Duodenal mucosa (tissue), 2 donors: Measurements from ENCODE around the gene VPS52.

Experiments
- H3K27ac ChIP-seq: one replicate; pipeline ENCODE4 v1.7.0; 2013; ENCODE audit warnings: low read depth, low read length
- H3K27me3 ChIP-seq, 2 donors: one replicate each; pipeline ENCODE4 v1.7.0; 2013; ENCODE audit warnings: low read length in 2 of 2, control low read depth in 1 of 2; ENCODE audit not compliant: insufficient read depth in 2 of 2, control insufficient read depth in 1 of 2
- H3K36me3 ChIP-seq, 2 donors: one replicate each; pipeline ENCODE4 v1.7.0; 2013; ENCODE audit warnings: low read length in 2 of 2, control low read depth in 1 of 2; ENCODE audit not compliant: insufficient read depth in 2 of 2, control insufficient read depth in 1 of 2
- H3K4me1 ChIP-seq, 2 donors: one replicate each; pipeline ENCODE4 v1.7.0; 2013; ENCODE audit warnings: low read length in 2 of 2, control low read depth in 1 of 2; ENCODE audit not compliant: insufficient read depth in 2 of 2, control insufficient read depth in 1 of 2
- H3K4me3 ChIP-seq, 2 donors: one replicate each; pipeline ENCODE4 v1.7.0; 2013; ENCODE audit warnings: low read length in 2 of 2, low read depth in 1 of 2
- H3K9ac ChIP-seq, 2 donors: one replicate each; pipeline ENCODE4 v1.7.0; 2013; ENCODE audit warnings: low read length in 2 of 2, low read depth in 1 of 2
- H3K9me3 ChIP-seq, 2 donors: one replicate each; pipeline ENCODE4 v1.7.0; 2013; ENCODE audit warnings: low read length in 2 of 2, control low read depth in 1 of 2; ENCODE audit not compliant: control insufficient read depth in 1 of 2

Gene VPS52

DNA sequence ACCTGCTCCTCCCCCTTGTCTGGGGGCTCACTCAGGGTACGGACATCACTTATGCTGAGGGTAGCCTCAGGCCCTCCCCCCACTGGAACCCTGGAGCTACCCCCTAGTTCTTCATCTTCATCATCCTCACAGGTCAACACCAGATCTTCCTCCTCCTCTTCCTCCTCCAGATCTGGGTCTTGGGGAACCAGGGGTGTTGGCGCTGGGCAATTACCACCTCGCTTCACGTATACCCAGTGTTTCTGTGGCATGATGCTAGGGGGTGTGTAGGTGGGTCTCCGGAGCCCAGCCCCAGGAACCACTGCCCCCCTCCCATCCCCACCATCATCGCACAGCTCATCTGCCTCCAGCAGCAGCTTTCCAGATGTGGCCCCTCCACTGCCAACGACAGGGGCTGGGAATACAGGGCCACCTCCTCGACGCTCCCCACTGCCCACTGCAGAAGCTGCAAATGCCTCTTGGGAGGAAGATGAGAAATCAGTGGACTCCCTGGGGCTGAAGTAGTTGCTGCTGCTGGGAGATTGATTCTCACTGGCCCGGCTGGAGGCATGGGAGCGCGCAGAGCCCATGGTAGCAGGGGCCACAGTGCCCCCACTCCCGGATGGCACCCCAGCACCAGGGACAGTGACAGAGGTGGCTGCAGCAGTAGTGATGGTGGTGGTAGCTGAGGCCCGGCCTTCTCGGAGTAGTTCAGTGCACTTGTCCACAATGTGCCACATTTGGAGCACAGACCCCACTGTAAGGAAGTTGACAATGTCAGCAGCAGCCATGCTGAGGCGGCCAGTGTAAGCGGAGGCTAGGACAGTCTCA lies 44.3 kb upstream of the VPS52 start:
- peaks cover 25 to 35% of the 10 kb centered on the region in 2 donors for H3K36me3 ChIP-seq
- H3K9ac ChIP-seq = no peak overlapping the region
- H3K4me3 ChIP-seq = peak overlapping the region in 1 of 2 donors; percentile 94
- peaks cover 50 to 68% of the 10 kb centered on the region in 2 donors for H3K4me1 ChIP-seq
- H3K27ac ChIP-seq = no peak overlapping the region
- no peaks in the 10 kb centered on the region for H3K9me3 ChIP-seq
- H3K27me3 ChIP-seq = no peaks in the 10 kb centered on the region

DNA sequence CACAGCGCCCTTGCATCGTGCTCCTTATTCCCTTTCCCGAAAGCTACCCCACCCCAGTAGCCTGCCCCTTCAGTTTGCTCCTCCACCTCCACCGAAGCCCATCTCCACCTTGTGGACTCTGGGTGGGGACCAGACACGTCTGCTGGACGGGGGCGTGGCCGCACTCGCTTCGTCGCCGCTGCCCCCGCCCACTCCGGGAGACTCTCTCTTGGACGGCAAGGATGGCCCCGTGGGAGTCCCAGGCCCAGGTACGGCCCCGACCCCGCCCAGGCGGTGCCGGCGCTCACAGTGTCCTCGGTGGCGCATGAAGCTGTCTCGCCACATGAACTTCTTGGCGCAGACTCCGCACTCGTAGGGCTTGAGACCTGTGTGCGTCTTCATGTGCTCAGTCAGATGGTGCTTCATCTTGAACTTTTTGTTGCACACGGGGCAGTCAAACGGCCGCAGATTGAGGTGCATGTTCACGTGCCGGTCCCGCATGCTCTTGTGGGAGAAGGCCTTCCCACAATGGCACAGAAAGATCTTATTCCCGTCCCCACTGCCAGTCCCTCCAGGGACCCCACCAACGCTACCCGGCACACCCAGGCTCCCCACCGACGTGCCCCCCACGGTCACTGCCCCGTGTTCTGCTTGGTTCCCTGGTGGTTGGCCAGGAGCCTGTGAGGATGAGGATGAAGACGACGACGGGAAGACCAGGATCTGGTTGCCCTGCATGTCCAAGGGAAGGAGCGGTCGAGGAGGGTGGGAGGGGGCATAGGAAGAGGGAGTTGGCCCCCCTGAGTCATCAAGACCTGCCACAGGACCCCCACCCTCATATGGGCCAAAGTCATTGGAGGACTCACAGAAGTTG lies 43.5 kb upstream of the VPS52 start:
- Histone ChIP-seq H3K27me3 (no peaks in the 10 kb centered on the region), H3K4me3 (peak overlapping the region; percentile 94 to 99), H3K36me3 (peaks cover 17 to 33% of the 10 kb centered on the region in 2 donors), H3K9me3 (no peaks in the 10 kb centered on the region), H3K4me1 (peaks cover 42 to 64% of the 10 kb centered on the region in 2 donors), H3K9ac (peak overlapping the region; percentile 65 to 96), H3K27ac (peak overlapping the region; percentile 98)

DNA sequence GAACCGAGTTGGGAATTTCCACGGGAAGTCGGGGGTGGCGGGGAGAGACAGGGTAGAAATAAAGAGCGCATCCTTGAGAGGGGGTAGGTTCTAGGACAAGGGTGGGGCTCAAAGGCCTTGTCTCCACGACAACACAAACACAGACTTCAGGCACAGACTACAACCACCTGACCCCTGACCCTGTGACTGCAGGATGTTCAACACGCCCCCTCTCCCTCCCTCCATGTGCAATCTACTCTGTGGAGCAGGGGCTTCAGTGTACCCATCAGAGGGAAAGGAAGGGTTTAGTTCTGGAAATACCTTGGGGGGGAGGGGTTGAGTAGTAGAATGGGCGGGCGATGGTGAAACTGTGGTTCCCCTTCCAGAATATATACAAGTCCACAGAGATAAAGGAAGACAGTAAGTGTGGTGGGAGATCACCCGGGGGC lies 42.9 kb upstream of the VPS52 start:
- Histone ChIP-seq H3K4me1 (peaks cover 36 to 59% of the 10 kb centered on the region in 2 donors), H3K9me3 (no peaks in the 10 kb centered on the region), H3K27ac (peak overlapping the region; percentile 98), H3K36me3 (peaks cover 11 to 26% of the 10 kb centered on the region in 2 donors), H3K27me3 (no peaks in the 10 kb centered on the region), H3K4me3 (peak overlapping the region; percentile 94 to 99), H3K9ac (peak overlapping the region; percentile 65 to 96)

GRCh38 chr6:33313709-33314514 lies 42.2 kb upstream of the VPS52 start, which contains the start of gene TAPBP:
TAPBP (minus strand) TSS chr6:33314078; CDS start chr6:33314041, 37 bp downstream.
- H3K27me3 ChIP-seq = no peaks in the 10 kb centered on the region
- peak within 1 kb of the TSS; percentile 94 to 99 for H3K4me3 ChIP-seq
- H3K27ac ChIP-seq = peak within 1 kb of the TSS; percentile 98
- H3K4me1 ChIP-seq = peaks cover 30 to 52% of the 10 kb centered on the region in 2 donors
- peak within 1 kb of the TSS; percentile 96 to 99 for H3K9ac ChIP-seq
- H3K9me3 ChIP-seq = no peaks in the 10 kb centered on the region
- peaks cover 5 to 20% of the 10 kb centered on the region in 2 donors for H3K36me3 ChIP-seq

DNA sequence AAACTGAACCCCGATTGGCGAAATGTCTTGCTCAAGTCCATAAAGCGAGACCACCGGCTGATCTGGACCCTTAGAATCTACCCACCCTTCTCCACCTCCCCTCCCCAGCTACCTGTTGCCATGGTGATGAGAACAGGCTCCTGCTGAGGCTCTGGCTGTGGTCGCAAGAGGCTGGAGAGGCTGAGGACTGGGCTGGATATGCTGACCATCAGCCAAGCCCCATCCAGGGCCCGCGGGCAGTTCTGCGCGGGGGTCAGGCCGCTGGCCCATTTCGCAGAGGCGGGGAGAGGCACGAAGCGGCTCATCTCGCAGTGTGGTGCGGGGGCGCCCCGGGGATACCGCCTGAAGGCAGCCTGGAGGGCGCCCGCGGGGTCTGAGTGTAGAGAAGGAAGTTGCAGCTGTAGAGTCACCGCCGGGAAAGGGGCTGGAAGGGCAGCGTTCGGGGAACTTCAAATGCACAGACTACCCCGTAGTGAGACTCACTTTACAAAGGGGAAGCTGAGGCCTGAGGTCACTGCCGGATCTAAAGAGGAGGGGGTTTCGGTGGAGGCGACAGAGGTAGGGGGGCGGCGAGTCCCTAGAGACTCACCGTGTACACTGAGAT lies 41.5 kb upstream of the VPS52 start:
- H3K4me1 ChIP-seq = peaks cover 23 to 45% of the 10 kb centered on the region in 2 donors
- peak overlapping the region; percentile 96 to 99 for H3K9ac ChIP-seq
- no peaks in the 10 kb centered on the region for H3K27me3 ChIP-seq
- peak overlapping the region; percentile 94 to 99 for H3K4me3 ChIP-seq
- H3K27ac ChIP-seq = peak overlapping the region; percentile 98
- H3K36me3 ChIP-seq = peaks cover 0 to 19% of the 10 kb centered on the region in 2 donors
- H3K9me3 ChIP-seq = no peaks in the 10 kb centered on the region

DNA sequence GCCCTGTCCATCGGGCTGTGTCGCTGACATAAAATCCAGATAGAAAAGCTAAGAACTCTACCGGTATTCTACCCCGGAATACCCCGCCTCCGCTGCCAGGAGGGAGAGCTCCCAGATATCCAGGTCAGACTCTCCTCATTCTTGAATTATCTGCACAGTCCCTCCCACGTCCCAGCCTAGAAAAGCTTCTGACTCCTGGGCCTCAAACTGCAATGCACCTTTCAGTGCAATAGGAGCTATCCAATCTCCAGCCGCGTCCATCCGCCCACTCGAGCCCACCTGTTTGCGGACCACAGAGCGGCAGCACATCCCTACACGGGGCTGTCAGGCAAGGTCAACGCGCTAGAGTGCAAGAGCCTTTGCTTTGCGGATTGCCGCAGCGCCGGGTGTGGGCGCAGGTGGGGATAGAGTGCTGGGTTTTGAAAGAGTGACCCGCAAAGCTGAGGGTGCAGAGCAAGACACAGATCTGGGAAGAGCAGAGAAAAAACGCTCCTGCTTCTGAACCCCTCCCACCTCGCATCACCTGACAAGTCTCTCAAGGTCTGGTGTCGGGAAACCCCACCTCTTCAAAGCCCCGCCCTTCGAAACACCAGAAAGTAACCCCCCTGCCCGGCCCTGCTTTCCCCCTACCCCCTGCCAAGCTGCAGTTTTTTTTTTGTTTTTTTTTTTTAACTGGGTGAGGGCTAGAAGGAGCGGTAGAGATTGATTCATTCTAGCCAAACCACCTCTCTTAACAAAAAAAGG lies 40.9 kb upstream of the VPS52 start:
- Histone ChIP-seq H3K9me3 (no peaks in the 10 kb centered on the region), H3K27me3 (no peaks in the 10 kb centered on the region), H3K27ac (peak overlapping the region; percentile 98), H3K4me3 (peak overlapping the region; percentile 94 to 99), H3K9ac (peak overlapping the region; percentile 96 to 99), H3K4me1 (peaks cover 23 to 45% of the 10 kb centered on the region in 2 donors), H3K36me3 (peaks cover 0 to 20% of the 10 kb centered on the region in 2 donors)

DNA sequence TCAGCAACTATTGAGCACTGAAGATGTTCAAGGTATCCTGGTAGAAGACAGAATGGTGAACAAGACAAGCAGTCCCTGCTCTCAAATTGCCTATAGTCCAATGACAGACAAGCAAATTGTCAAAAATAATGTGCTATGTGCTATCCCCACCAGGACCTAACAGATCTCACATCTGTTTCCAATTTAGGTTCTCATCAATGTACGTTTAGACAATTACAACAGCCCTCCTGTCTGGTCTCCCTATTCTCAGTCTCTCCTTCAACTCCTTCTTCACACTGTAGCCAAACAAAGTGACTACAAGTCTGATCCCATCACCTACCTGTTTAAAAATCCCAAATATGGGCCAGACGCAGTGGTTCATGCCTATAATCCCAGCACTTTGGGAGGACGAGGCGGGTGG lies 34.7 kb upstream of the VPS52 start:
- peaks cover 30 to 52% of the 10 kb centered on the region in 2 donors for H3K36me3 ChIP-seq
- H3K27ac ChIP-seq = no peak overlapping the region
- H3K4me3 ChIP-seq = no peak overlapping the region
- peaks cover 7% of the 10 kb centered on the region in 2 donors for H3K4me1 ChIP-seq
- no peaks in the 10 kb centered on the region for H3K9me3 ChIP-seq
- H3K9ac ChIP-seq = no peak overlapping the region
- H3K27me3 ChIP-seq = no peaks in the 10 kb centered on the region

GRCh38 chr6:33305052-33305451 lies 33.4 kb upstream of the VPS52 start:
- peaks cover 30 to 43% of the 10 kb centered on the region in 2 donors for H3K36me3 ChIP-seq
- H3K27ac ChIP-seq = no peak overlapping the region
- H3K4me3 ChIP-seq = no peak overlapping the region
- H3K9ac ChIP-seq = no peak overlapping the region
- no peaks in the 10 kb centered on the region for H3K27me3 ChIP-seq
- H3K9me3 ChIP-seq = no peaks in the 10 kb centered on the region
- peaks cover 6 to 7% of the 10 kb centered on the region in 2 donors for H3K4me1 ChIP-seq

DNA sequence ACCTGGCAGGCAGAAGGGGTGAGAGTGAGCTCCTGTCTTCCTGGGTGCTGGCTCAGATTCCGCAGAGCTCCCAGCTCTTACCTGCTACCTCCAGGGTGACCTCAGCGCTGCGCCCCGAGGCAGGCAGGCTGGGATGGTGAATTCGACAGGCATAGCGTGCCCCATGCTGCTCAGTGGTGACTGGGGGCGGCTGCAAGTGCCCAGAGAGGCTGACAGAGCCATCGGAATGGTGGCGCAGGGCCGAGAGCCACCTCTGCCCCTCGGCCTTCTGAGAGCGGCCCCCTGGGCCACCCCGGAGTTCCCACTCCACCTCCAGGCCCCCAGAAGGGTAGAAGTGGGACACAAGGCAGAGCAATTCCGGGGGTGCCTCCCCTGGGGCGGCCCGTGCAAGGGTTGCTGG lies 32.5 kb upstream of the VPS52 start:
- Histone ChIP-seq H3K36me3 (peaks cover 30 to 43% of the 10 kb centered on the region in 2 donors), H3K4me1 (peaks cover 7 to 11% of the 10 kb centered on the region in 2 donors)

More for the DNA sequence above, 32.5 kb upstream of the VPS52 start:
- H3K9ac ChIP-seq = no peak overlapping the region
- no peaks in the 10 kb centered on the region for H3K9me3 ChIP-seq
- no peaks in the 10 kb centered on the region for H3K27me3 ChIP-seq
- H3K4me3 ChIP-seq = no peak overlapping the region
- H3K27ac ChIP-seq = no peak overlapping the region
